Measurements from ENCODE around the gene SLC25A40.

SLC25A40 gene

DNA sequence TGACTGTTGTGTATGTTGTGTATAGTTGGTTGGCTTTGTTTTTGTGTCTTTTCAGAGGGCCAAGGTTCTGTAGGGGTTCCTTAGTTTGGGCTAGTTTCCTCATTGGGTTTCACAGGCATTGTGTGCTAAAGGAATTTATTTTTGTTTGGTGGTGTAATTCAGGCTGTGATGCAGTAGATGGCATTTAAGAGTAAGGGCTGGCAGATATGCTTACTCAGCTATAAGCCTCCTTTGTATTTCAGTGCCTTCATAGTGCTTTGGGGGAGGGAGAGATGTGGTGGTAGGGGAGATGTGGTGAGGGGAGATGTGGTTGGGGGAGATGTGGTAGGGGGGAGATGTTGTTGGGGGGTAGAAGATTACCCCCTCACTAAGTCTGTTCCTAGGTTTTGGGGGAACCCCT is 91.7 kb downstream of the SLC25A40 start:
- no peak for DNase-seq (ENCODE audit: low read depth, low spot score)
